HepG2 (cell line): ENCODE results near the gene HIVEP2. TPM values are rescaled to one million over a fixed set of nuclear protein-coding genes. Genes with fewer than 3 reads are reported as not detected.

Experiments
- BRCA1 ChIP-seq: sonication (generic); formaldehyde crosslinking; IDR thresholded peaks from 2 replicates; pipeline ENCODE4 v1.4.0; 2020; ENCODE audit warnings: missing genetic modification reagents
- DZIP1 ChIP-seq: sonication (generic); formaldehyde crosslinking; IDR thresholded peaks from 2 replicates; pipeline ENCODE4 v1.5.0; 2020; ENCODE audit warnings: mild to moderate bottlenecking, missing genetic modification reagents
- FOXC1 ChIP-seq: sonication (generic); formaldehyde crosslinking; IDR thresholded peaks from 2 replicates; pipeline ENCODE4 v1.8.0; 2022; ENCODE audit warnings: mild to moderate bottlenecking, missing genetic modification reagents, borderline replicate concordance
- HIC2 ChIP-seq: sonication (generic); formaldehyde crosslinking; IDR thresholded peaks from 2 replicates; pipeline ENCODE4 v1.9.0; 2022; ENCODE audit warnings: low read depth, missing genetic modification reagents
- KMT2A ChIP-seq: sonication (generic); formaldehyde crosslinking; IDR thresholded peaks from 2 replicates; pipeline ENCODE4 v1.4.0; 2020; ENCODE audit warnings: missing genetic modification reagents
- NONO ChIP-seq, 2 experiments: fragments of 450-650 bp in 1 of 2; sonication (generic) in 1 of 2; formaldehyde crosslinking in 1 of 2; IDR thresholded peaks in 1 of 2; conservative IDR thresholded peaks in 1 of 2; 2 replicates each; pipeline versions ENCODE4 v1.6.1 to v1.8.0; 2017 to 2022; ENCODE audit warnings: mild to moderate bottlenecking in 1 of 2, missing genetic modification reagents in 1 of 2, moderate library complexity in 1 of 2
- POGK ChIP-seq: sonication (generic); formaldehyde crosslinking; conservative IDR thresholded peaks from 2 replicates; pipeline ENCODE4 v1.8.0; 2022; ENCODE audit warnings: mild to moderate bottlenecking, moderate library complexity, missing genetic modification reagents
- SIX1 ChIP-seq: sonication (generic); formaldehyde crosslinking; IDR thresholded peaks from 2 replicates; pipeline ENCODE4 v1.4.0; 2020; ENCODE audit warnings: missing genetic modification reagents, borderline replicate concordance
- SKIL ChIP-seq: sonication (generic); formaldehyde crosslinking; IDR thresholded peaks from 2 replicates; pipeline ENCODE4 v1.8.0; 2022; ENCODE audit warnings: missing genetic modification reagents, mild to moderate bottlenecking, moderate library complexity, borderline replicate concordance
- SMAD3 ChIP-seq: sonication (generic); formaldehyde crosslinking; IDR thresholded peaks from 2 replicates; pipeline ENCODE4 v1.4.0; 2020; ENCODE audit warnings: missing genetic modification reagents
- ZBTB33 ChIP-seq: sonication (generic); formaldehyde crosslinking; IDR thresholded peaks from 2 replicates; pipeline ENCODE4 v1.4.0; 2020; ENCODE audit warnings: missing genetic modification reagents
- ZNF343 ChIP-seq: sonication (generic); formaldehyde crosslinking; IDR thresholded peaks from 2 replicates; pipeline ENCODE4 v1.4.0; 2020; ENCODE audit warnings: mild to moderate bottlenecking, missing genetic modification reagents
- ZNF441 ChIP-seq: sonication (generic); formaldehyde crosslinking; IDR thresholded peaks from 2 replicates; pipeline ENCODE4 v1.7.0; 2021; ENCODE audit warnings: missing genetic modification reagents, borderline replicate concordance
- ZNF577 ChIP-seq: sonication (generic); formaldehyde crosslinking; IDR thresholded peaks from 2 replicates; pipeline ENCODE4 v1.4.0; 2020; ENCODE audit warnings: mild to moderate bottlenecking, low read depth, missing genetic modification reagents, borderline replicate concordance
- ZNF768 ChIP-seq: sonication (generic); formaldehyde crosslinking; IDR thresholded peaks from 2 replicates; pipeline ENCODE4 v1.4.0; 2020; ENCODE audit warnings: missing genetic modification reagents
- ZNF883 ChIP-seq: sonication (generic); formaldehyde crosslinking; IDR thresholded peaks from 2 replicates; pipeline ENCODE4 v1.5.1; 2020; ENCODE audit warnings: mild to moderate bottlenecking, missing genetic modification reagents; ENCODE audit errors: not compliant biosample characterization
- ZSCAN9 ChIP-seq: IDR thresholded peaks from 2 replicates; pipeline ENCODE4 v1.6.1; 2016; ENCODE audit warnings: borderline replicate concordance
- polyA plus RNA-seq, 8 experiments: library from polyadenylated mRNA; depleted of rRNA in 3 of 8; stranded (reverse) in 7 of 8; unstranded in 1 of 8; fragments of >200 nt; fragmentation: Illumina TruSeq in 4 of 8; extraction: Trizol in 4 of 8; gene quantifications; 2 replicates each; pipeline versions ENCODE4 v1.2.1 to v1.2.3, GENCODE V29; 2011 to 2016; ENCODE audit warnings: low read depth in 4 of 8, missing spikeins in 1 of 8, mixed read lengths in 1 of 8; ENCODE audit not compliant: insufficient read depth in 1 of 8
- total RNA-seq, 5 experiments: library from RNA; depleted of rRNA; stranded (reverse); fragments of >200 nt; fragmentation: Illumina TruSeq; extraction: Trizol; gene quantifications; 2 replicates each; pipeline ENCODE4 v1.2.3, GENCODE V29; 2016; ENCODE audit warnings: low read depth in 1 of 5

HIVEP2 gene
- total and polyA plus RNA-seq, 2 of the 13 experiments (the other 11 are each of a cell fraction or from before 2014, with no cell fraction given): 3.4 to 12.9 TPM

- TF ChIP-seq ZNF441 (CRISPR knock-in tag) (peak; percentile 90), NONO (IDR thresholded peaks at IDR 0.05) (no peak), NONO (CRISPR knock-in tag; conservative IDR thresholded peaks at IDR 0.05) (peak; percentile 92), ZNF577 (no peak), ZBTB33 (CRISPR knock-in tag) (no peak), ZNF768 (CRISPR knock-in tag) (peak; percentile 81; the same call in 1 of the 2 replicates), ZNF343 (CRISPR knock-in tag) (0 out of 2 replicates have a peak, but pooled peaks have one; percentile 59), BRCA1 (peak; percentile 70; the same call in 1 of the 2 replicates), DZIP1 (peak; percentile 72; the same call in 1 of the 2 replicates), ZNF883 (CRISPR knock-in tag) (no peak), SKIL (CRISPR knock-in tag) (peak; percentile 46; the same call in 1 of the 2 replicates), SMAD3 (CRISPR knock-in tag) (no peak), FOXC1 (CRISPR knock-in tag) (peak; percentile 57; the same call in 1 of the 2 replicates), HIC2 (CRISPR knock-in tag) (0 out of 2 replicates have a peak, but pooled peaks have one; percentile 17), SIX1 (peak; percentile 19; the same call in 1 of the 2 replicates), ZSCAN9 (CRISPR knock-in tag) (peak; percentile 51; the same call in 1 of the 2 replicates), POGK (CRISPR knock-in tag) (peak; percentile 96), KMT2A (peak; percentile 95)
Measured at GRCh38 chr6:142926494-142927270, 18.3 kb downstream of the HIVEP2 start (continued).
